Sigmoid colon (tissue), 7 donors: ENCODE data around the gene LRRC45. TPM values are rescaled to one million over a fixed set of nuclear protein-coding genes. Genes with fewer than 3 reads are reported as not detected.

Experiments used
- DNase-seq: peaks from one replicate; pipeline ENCODE4 v3.0.0-alpha.2; 2019
- H3K27ac ChIP-seq, 4 donors: fragments of 200-600 bp; sonication (generic); one replicate each; pipeline ENCODE4 v1.5.1; 2016 to 2019; ENCODE audit warnings: mild to moderate bottlenecking in 1 of 4
- H3K27me3 ChIP-seq, 3 donors: fragments of 200-600 bp; sonication (generic); one replicate each; pipeline ENCODE4 v1.5.1; 2019; ENCODE audit warnings: mild to moderate bottlenecking in 1 of 3
- H3K36me3 ChIP-seq, 4 donors: fragments of 200-600 bp; sonication (generic); one replicate each; pipeline ENCODE4 v1.5.1; 2016 to 2019
- H3K4me1 ChIP-seq, 4 donors: fragments of 200-600 bp; sonication (generic); one replicate each; pipeline ENCODE4 v1.5.1; 2017 to 2019
- H3K4me3 ChIP-seq, 4 donors: fragments of 200-600 bp; sonication (generic); one replicate each; pipeline ENCODE4 v1.5.1; 2017 to 2019; ENCODE audit warnings: mild to moderate bottlenecking in 2 of 4, moderate library complexity in 1 of 4
- H3K9me3 ChIP-seq, 4 donors: fragments of 200-600 bp in 3 of 4; sonication (generic) in 3 of 4; one replicate each; pipeline versions ENCODE4 v1.5.1 to v1.6.1; 2013 to 2019
- EP300 ChIP-seq, 4 donors: sonication (generic); formaldehyde crosslinking; IDR thresholded peaks; one replicate each; pipeline ENCODE4 v1.6.1; 2017; ENCODE audit warnings: antibody characterized with exemption in 4 of 4
- POLR2A ChIP-seq, 2 donors: fragments of 450-650 bp; IDR thresholded peaks; one replicate each; pipeline ENCODE4 v1.6.1; 2016; ENCODE audit warnings: antibody characterized with exemption in 2 of 2, mild to moderate bottlenecking in 2 of 2, moderate library complexity in 2 of 2
- POLR2AphosphoS5 ChIP-seq, 4 donors: sonication (generic); formaldehyde crosslinking; IDR thresholded peaks; one replicate each; pipeline ENCODE4 v1.6.1; 2017; ENCODE audit warnings: antibody characterized with exemption in 4 of 4
- WGBS, 2 donors: extraction: QIAGEN DNeasy Blood & Tissue Kit; methylation state at CpG; one replicate each; pipeline ENCODE4 v1.1.7; 2013; 5-methylcytosine and 5-hydroxymethylcytosine counted together
- intact Hi-C: fragments of 100-400 bp; cut with DNase I; formaldehyde crosslinking; loops from one replicate; pipeline ENCODE4 v1.15.1; 2023
- polyA plus RNA-seq, 3 donors: library from polyadenylated mRNA; stranded (reverse); fragments of 200-250 nt; gene quantifications; one replicate each; pipeline ENCODE4 v1.2.3, GENCODE V29; 2013
- total RNA-seq, 4 donors: library from RNA; depleted of rRNA; stranded (reverse); fragments of >200 nt; gene quantifications; one replicate each; pipeline ENCODE4 v1.1.0, GENCODE V29; 2016
- TF ChIP-seq, protein P1 (sequence below), 4 experiments: fragments of 450-650 bp in 3 of 4; fragments of 200-600 bp in 1 of 4; IDR thresholded peaks; one replicate each; pipeline ENCODE4 v1.5.1; 2016 to 2019; ENCODE audit warnings: antibody characterized with exemption in 4 of 4, mild to moderate bottlenecking in 3 of 4, moderate library complexity in 2 of 4
- donor health status: healthy with polysubstance abuse.
- donor health status: Bipolar disorder and iron deficiency.
- donor health status: healthy.

LRRC45 gene
- total and polyA plus RNA-seq, 7 donors = 5.3 to 28.6 (median 6.7) TPM

GRCh38 chr17:82070611-82071010 lies 47.5 kb downstream of the LRRC45 start:
- Histone ChIP-seq H3K27ac (no peak overlapping the region), H3K4me1 (peaks cover 0 to 9% (median 8%) of the 10 kb centered on the region in 4 donors), H3K9me3 (no peaks in the 10 kb centered on the region), H3K4me3 (no peak overlapping the region), H3K36me3 (no peaks in the 10 kb centered on the region), H3K27me3 (no peaks in the 10 kb centered on the region)
- intact Hi-C loops = no loop called here
- no peak for DNase-seq
- TF ChIP-seq POLR2A (IDR thresholded peaks at IDR 0.05) (no peak), EP300 (IDR thresholded peaks at IDR 0.05) (no peak), POLR2AphosphoS5 (IDR thresholded peaks at IDR 0.05) (no peak)
- TF ChIP-seq, protein P1, sequence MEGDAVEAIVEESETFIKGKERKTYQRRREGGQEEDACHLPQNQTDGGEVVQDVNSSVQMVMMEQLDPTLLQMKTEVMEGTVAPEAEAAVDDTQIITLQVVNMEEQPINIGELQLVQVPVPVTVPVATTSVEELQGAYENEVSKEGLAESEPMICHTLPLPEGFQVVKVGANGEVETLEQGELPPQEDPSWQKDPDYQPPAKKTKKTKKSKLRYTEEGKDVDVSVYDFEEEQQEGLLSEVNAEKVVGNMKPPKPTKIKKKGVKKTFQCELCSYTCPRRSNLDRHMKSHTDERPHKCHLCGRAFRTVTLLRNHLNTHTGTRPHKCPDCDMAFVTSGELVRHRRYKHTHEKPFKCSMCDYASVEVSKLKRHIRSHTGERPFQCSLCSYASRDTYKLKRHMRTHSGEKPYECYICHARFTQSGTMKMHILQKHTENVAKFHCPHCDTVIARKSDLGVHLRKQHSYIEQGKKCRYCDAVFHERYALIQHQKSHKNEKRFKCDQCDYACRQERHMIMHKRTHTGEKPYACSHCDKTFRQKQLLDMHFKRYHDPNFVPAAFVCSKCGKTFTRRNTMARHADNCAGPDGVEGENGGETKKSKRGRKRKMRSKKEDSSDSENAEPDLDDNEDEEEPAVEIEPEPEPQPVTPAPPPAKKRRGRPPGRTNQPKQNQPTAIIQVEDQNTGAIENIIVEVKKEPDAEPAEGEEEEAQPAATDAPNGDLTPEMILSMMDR (IDR thresholded peaks at IDR 0.05) = no peak

- Histone ChIP-seq H3K27me3 (no peaks in the 10 kb centered on the region), H3K9me3 (no peaks in the 10 kb centered on the region), H3K36me3 (no peaks in the 10 kb centered on the region), H3K27ac (no peak overlapping the region), H3K4me1 (no peaks in the 10 kb centered on the region), H3K4me3 (no peak overlapping the region)
- DNase-seq = no peak
- intact Hi-C loops = no loop called here
- 23 to 64% methylated on average over 6 of the region's 6 CpGs for WGBS, 2 donors
- no peak for TF ChIP-seq POLR2A (IDR thresholded peaks at IDR 0.05)
- no peak for TF ChIP-seq POLR2AphosphoS5 (IDR thresholded peaks at IDR 0.05)
- TF ChIP-seq, protein P1 (IDR thresholded peaks at IDR 0.05) = no peak
- no peak for TF ChIP-seq EP300 (IDR thresholded peaks at IDR 0.05)
These were observed 49.7 kb downstream of the LRRC45 start for GRCh38 chr17:82072827-82073226.

- Histone ChIP-seq H3K36me3 (peaks cover 0 to 2% (median 0%) of the 10 kb centered on the region in 4 donors), H3K9me3 (no peaks in the 10 kb centered on the region), H3K4me1 (no peaks in the 10 kb centered on the region), H3K27me3 (no peaks in the 10 kb centered on the region), H3K27ac (no peak overlapping the region), H3K4me3 (no peak overlapping the region)
- intact Hi-C loops = no loop called here
- no peak for TF ChIP-seq EP300 (IDR thresholded peaks at IDR 0.05)
- no peak for TF ChIP-seq POLR2AphosphoS5 (IDR thresholded peaks at IDR 0.05)
- no peak for TF ChIP-seq POLR2A (IDR thresholded peaks at IDR 0.05)
- TF ChIP-seq, protein P1 (IDR thresholded peaks at IDR 0.05) = no peak
- DNase-seq = no peak
- WGBS, 2 donors = 85 to 87% methylated on average over 9 of the region's 9 CpGs
These were observed 50.3 kb downstream of the LRRC45 start for GRCh38 chr17:82073446-82073845.

DNA sequence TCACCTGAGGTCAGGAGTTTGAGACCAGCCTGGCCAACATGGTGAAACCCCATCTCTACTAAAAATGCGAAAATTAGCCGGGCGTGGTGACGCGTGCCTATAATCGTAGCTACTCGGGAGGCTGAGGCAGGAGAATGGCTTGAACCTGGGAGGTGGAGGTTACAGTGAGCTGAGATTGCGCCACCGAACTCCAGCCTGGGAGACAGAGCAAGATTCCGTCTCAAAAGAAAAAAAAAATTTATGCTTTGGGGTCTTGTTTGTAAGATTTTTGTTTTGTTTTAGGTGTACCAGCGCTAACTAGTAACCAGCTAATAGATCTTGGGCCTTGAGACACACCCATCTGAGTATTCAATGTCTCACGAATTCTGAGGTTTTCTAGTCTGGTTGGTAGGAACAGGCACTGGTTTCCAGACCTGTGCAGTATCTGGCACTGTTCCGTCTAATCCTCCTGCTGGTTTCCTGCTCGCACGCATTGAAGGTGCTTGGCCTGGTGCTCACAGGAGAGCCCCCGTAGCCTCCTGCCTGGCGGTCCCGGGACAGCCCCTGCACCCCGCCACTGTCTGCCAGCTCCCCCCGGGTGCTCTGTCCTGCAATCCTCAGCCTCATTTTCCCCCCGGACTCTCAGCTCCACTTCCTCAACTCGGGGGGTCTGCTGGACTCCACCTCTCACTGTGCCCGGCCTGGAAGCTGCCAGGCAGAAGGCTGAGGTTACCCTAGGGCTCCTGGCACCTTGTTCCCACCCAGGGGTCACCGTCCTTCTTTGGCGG lies 53.1 kb downstream of the LRRC45 start:
- Histone ChIP-seq H3K36me3 (peaks cover 14 to 30% (median 21%) of the 10 kb centered on the region in 4 donors), H3K27ac (no peak overlapping the region), H3K4me3 (no peak overlapping the region), H3K27me3 (no peaks in the 10 kb centered on the region), H3K4me1 (no peaks in the 10 kb centered on the region), H3K9me3 (no peaks in the 10 kb centered on the region)
- DNase-seq = no peak
- intact Hi-C loops = no loop called here
- WGBS, 2 donors = 83 to 84% methylated on average over 25 of the region's 25 CpGs
- TF ChIP-seq, protein P1 (IDR thresholded peaks at IDR 0.05) = no peak
- TF ChIP-seq EP300 (IDR thresholded peaks at IDR 0.05) (no peak), POLR2A (IDR thresholded peaks at IDR 0.05) (no peak), POLR2AphosphoS5 (IDR thresholded peaks at IDR 0.05) (no peak)
